Measurements from ENCODE around the gene DNAAF9.

The DNAAF9 gene

GRCh38 chr20:3405139-3405538, 2.3 kb downstream of the DNAAF9 start:
- CTCF ChIA-PET = no interaction called here
- no peak for DNase-seq
- Mint-ChIP-seq H3K27ac (no peak overlapping the region), H3K4me3 (no peak overlapping the region), H3K9me3 (no peaks in the 10 kb centered on the region), H3K4me1 (peaks cover 27% of the 10 kb centered on the region), H3K27me3 (peaks cover 32% of the 10 kb centered on the region), H3K36me3 (no peaks in the 10 kb centered on the region)

DNA sequence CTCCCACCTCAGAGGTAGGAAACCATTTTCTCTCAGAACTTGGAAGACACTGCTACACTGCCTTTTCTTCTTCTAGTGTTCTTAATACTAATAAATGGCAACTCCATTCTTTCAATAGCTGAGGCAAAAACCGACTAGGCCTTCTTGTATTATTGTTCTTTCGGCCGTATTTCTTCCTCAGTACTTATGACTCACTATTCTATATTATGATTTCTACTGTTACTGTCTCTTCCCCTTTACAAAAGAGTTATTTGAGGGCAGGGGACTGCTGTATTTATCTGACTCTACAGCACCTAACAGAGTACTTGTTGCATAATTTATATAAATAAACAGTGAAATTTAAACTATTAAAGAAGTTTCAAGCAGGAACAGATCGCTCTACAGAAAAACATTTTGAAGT, 3.1 kb downstream of the DNAAF9 start:
- Mint-ChIP-seq H3K4me1 (peaks cover 27% of the 10 kb centered on the region), H3K4me3 (no peak overlapping the region), H3K36me3 (no peaks in the 10 kb centered on the region), H3K27ac (no peak overlapping the region), H3K9me3 (no peaks in the 10 kb centered on the region), H3K27me3 (peaks cover 32% of the 10 kb centered on the region)
- DNase-seq = no peak
- CTCF ChIA-PET = interaction anchor here (0.6 kb wide), 1 partner anchor 57 kb away, joined by 3 read pairs; no protein-coding TSS in a partner anchor

DNA sequence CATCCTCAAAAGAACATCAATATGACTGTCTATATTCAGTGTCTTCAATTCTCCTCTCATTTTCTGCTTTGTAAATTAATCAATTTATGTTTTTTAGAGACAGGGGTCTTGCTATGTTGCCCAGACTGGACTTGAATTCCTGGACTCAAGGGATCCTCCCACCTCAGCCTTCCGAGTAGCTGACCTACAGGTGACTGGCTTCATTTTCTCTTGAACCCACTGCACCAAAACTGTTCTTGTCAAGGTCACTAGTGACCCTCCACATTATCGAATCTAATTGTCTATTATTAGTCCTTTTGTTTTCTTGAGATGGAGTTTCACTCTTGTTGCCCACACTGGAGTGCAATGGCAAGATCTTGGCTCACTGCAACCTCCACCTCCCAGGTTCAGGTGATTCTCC, 3.7 kb downstream of the DNAAF9 start:
- Mint-ChIP-seq H3K4me3 (no peak overlapping the region), H3K9me3 (no peaks in the 10 kb centered on the region), H3K4me1 (peaks cover 24% of the 10 kb centered on the region), H3K27ac (no peak overlapping the region), H3K27me3 (peaks cover 28% of the 10 kb centered on the region), H3K36me3 (no peaks in the 10 kb centered on the region)
- CTCF ChIA-PET = interaction anchor here (0.6 kb wide), 1 partner anchor 58 kb away, joined by 3 read pairs; no protein-coding TSS in a partner anchor
- no peak for DNase-seq

- CTCF ChIA-PET = no interaction called here
- H3K36me3 Mint-ChIP-seq = no peaks in the 10 kb centered on the region
- no peaks in the 10 kb centered on the region for H3K9me3 Mint-ChIP-seq
- no peak overlapping the region for H3K4me3 Mint-ChIP-seq
- peaks cover 20% of the 10 kb centered on the region for H3K27me3 Mint-ChIP-seq
- peaks cover 15% of the 10 kb centered on the region for H3K4me1 Mint-ChIP-seq
- no peak for DNase-seq
- H3K27ac Mint-ChIP-seq = no peak overlapping the region
Observed at GRCh38 chr20:3402453-3402852, 5.0 kb downstream of the DNAAF9 start.

GRCh38 chr20:3400260-3401155, 7.0 kb downstream of the DNAAF9 start:
- no peaks in the 10 kb centered on the region for H3K36me3 Mint-ChIP-seq
- H3K27ac Mint-ChIP-seq = no peak overlapping the region
- no peak for DNase-seq
- CTCF ChIA-PET = interaction anchor here (0.6 kb wide), 1 partner anchor 134 kb away, joined by 3 read pairs; no protein-coding TSS in a partner anchor
- peaks cover 8% of the 10 kb centered on the region for H3K27me3 Mint-ChIP-seq
- H3K9me3 Mint-ChIP-seq = no peaks in the 10 kb centered on the region
- peaks cover 3% of the 10 kb centered on the region for H3K4me1 Mint-ChIP-seq
- H3K4me3 Mint-ChIP-seq = no peak overlapping the region

DNA sequence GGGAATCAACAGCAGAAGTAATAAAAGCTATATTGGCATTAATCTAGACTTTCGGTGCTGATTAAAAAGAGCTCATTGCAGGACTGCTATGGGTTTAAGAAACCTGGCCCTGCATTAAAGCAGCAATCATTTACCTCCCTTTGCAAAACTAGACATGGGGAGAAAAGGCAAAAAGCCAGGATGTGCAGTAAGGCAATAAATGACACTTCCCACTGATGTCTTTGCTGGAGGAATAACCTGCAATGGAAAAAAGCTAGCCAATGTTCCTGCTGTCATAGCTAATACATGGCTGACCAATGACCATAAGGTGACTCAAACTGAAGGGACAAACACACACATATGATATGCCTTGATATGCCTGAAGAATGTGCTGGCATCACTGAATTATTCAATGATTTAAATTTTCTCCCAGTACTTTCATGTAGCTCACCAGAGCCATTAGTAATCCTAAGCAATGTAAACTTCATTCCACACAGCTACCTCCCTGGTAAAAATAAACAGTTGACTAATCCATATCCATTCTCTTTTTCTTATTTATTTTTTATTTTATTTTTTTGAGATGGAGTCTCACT, 8.7 kb downstream of the DNAAF9 start:
- H3K36me3 Mint-ChIP-seq = no peaks in the 10 kb centered on the region
- no peaks in the 10 kb centered on the region for H3K4me1 Mint-ChIP-seq
- no peaks in the 10 kb centered on the region for H3K27me3 Mint-ChIP-seq

GRCh38 chr20:3396492-3396891, 11.0 kb downstream of the DNAAF9 start:
- Mint-ChIP-seq H3K27ac (no peak overlapping the region), H3K36me3 (no peaks in the 10 kb centered on the region), H3K9me3 (no peaks in the 10 kb centered on the region), H3K27me3 (no peaks in the 10 kb centered on the region), H3K4me1 (no peaks in the 10 kb centered on the region), H3K4me3 (no peak overlapping the region)
- CTCF ChIA-PET = no interaction called here
- no peak for DNase-seq

More for the DNA sequence above, 8.7 kb downstream of the DNAAF9 start:
- H3K9me3 Mint-ChIP-seq = no peaks in the 10 kb centered on the region
- no peak overlapping the region for H3K27ac Mint-ChIP-seq
- no peak overlapping the region for H3K4me3 Mint-ChIP-seq
- no peak for DNase-seq
- CTCF ChIA-PET = no interaction called here

DNA sequence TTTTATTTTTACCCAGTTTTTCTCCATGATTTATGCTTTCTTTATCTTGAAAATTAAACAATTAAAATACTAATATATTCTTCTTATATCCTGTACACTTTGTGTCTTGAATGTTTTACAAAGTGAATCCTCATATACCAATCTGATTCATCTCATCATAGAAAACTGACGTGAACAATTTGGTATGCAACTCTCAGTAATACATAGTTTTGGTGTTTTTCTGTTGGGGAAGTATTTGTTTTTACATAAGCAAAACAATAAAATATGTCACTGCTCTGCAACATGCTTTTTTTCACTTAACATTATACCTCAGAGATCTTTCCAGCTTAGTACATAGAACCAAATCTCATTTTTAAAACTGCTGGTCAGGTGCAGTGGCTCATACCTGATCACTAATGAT, 14.7 kb downstream of the DNAAF9 start:
- no peaks in the 10 kb centered on the region for H3K9me3 Mint-ChIP-seq
- H3K27me3 Mint-ChIP-seq = peaks cover 14% of the 10 kb centered on the region
- H3K36me3 Mint-ChIP-seq = no peaks in the 10 kb centered on the region
- no peak overlapping the region for H3K4me3 Mint-ChIP-seq
- CTCF ChIA-PET = interaction anchor here (0.7 kb wide), 1 partner anchor 871 kb away, joined by 3 read pairs; no protein-coding TSS in a partner anchor
- H3K4me1 Mint-ChIP-seq = no peaks in the 10 kb centered on the region
- no peak for DNase-seq
- no peak overlapping the region for H3K27ac Mint-ChIP-seq

- no peak overlapping the region for H3K27ac Mint-ChIP-seq
- DNase-seq = no peak
- no peaks in the 10 kb centered on the region for H3K4me1 Mint-ChIP-seq
- H3K4me3 Mint-ChIP-seq = no peak overlapping the region
- H3K27me3 Mint-ChIP-seq = peaks cover 15% of the 10 kb centered on the region
- CTCF ChIA-PET = no interaction called here
- no peaks in the 10 kb centered on the region for H3K9me3 Mint-ChIP-seq
- no peaks in the 10 kb centered on the region for H3K36me3 Mint-ChIP-seq
Observed at GRCh38 chr20:3390759-3391425, 16.6 kb downstream of the DNAAF9 start.

DNA sequence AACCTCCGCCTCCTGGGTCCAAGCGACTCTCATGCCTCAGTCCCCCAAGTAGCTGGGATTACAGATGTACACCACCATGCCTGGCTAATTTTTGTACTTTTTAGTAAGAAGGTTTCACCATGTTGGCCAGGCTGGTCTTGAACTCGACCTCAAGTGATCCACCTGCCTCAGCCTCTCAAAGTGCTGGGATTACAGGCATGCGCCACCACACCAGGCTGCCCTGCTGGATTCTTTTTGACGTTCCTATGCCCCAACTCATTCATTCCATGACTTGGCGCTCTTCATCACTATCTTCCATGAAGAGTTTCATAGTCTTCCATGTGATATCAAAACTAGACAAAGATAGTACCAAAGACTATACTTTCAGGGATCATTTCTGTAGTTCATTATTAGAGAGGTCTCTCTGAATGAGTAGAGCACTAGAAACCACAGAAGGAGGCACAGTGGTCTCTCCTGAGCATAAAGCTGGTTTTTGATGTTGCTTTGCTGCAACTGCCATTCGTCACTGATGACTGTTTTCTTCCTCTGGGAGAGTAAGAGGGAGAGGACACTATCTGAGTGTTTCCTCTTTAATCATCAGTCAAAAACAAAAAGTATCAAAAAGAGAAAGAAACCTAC, 23.5 kb downstream of the DNAAF9 start:
- H3K27ac Mint-ChIP-seq = no peak overlapping the region
- peaks cover 6% of the 10 kb centered on the region for H3K4me1 Mint-ChIP-seq
- H3K4me3 Mint-ChIP-seq = no peak overlapping the region
- H3K27me3 Mint-ChIP-seq = peaks cover 4% of the 10 kb centered on the region
- CTCF ChIA-PET = no interaction called here
- H3K9me3 Mint-ChIP-seq = no peaks in the 10 kb centered on the region
- no peak for DNase-seq
- H3K36me3 Mint-ChIP-seq = no peaks in the 10 kb centered on the region

- H3K4me1 Mint-ChIP-seq = peaks cover 10% of the 10 kb centered on the region
- DNase-seq = no peak
- no peak overlapping the region for H3K4me3 Mint-ChIP-seq
- H3K27ac Mint-ChIP-seq = no peak overlapping the region
- CTCF ChIA-PET = no interaction called here
- no peaks in the 10 kb centered on the region for H3K36me3 Mint-ChIP-seq
- peaks cover 2% of the 10 kb centered on the region for H3K27me3 Mint-ChIP-seq
- H3K9me3 Mint-ChIP-seq = no peaks in the 10 kb centered on the region
Observed at GRCh38 chr20:3382836-3383235, 24.6 kb downstream of the DNAAF9 start.

DNA sequence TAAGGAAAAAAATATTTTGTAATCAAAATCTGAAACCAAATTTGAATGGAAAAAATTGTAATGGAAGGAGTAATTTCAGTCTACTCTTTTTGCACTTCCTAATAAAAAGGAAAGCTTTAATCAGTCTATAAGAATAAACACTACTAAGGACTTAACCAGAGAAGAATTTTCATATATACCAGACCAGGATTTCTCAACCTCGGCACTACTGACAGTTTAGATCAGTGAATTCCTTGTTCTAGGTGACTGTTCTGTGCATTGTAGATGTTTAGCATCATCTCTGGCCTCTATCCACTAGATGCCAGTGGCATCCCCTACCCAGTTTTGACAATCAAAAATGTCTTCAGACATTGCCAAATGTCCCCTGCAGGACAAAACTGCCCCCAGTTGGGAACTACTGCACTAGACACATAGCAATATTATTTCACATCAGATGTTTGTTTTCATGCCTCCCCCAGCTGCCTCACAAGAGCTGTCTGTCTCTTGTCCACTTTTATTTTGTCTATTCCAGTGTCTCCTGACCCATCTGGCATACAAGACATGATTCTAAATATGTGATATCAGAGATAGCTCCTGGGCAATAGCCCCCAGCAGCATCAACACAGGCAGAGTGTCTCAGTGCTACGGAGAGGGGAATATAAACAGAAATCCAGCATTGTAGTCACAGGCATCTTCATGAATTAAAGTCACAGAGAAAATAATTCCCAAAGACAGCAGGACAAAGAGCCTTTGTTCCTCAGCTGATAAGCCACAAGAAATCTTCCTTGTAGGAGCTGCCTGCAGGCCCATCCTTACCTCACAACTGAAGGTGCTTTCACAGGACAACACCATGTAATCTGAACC, 27.0 kb downstream of the DNAAF9 start:
- H3K36me3 Mint-ChIP-seq = no peaks in the 10 kb centered on the region
- peaks cover 10% of the 10 kb centered on the region for H3K4me1 Mint-ChIP-seq
- no peak for DNase-seq
- no peaks in the 10 kb centered on the region for H3K27me3 Mint-ChIP-seq
- no peak overlapping the region for H3K4me3 Mint-ChIP-seq
- H3K9me3 Mint-ChIP-seq = no peaks in the 10 kb centered on the region
- no peak overlapping the region for H3K27ac Mint-ChIP-seq
- CTCF ChIA-PET = interaction anchor here (0.6 to 0.9 kb wide), 2 partner anchors 8 to 110 kb away, joined by 3 read pairs; no protein-coding TSS in a partner anchor

DNA sequence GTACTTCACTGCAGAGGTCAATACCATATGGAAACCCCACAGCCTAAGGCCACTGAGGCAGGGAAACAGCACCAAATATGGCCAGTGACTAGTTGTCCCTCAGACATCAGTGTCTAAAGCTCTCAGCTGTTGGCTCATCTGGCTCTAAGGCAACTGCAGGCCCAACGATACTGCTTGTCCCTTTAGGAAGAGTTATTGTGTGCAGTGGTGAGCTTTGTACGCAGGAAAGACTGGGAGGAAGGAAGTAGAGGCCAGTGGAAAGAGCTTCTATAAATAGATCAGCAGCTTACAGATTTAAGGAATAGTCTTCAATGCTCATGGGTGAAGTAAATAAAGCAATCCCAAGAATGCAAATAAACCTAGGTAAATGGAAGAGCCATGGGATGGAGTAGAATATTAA, 29.3 kb downstream of the DNAAF9 start:
- Mint-ChIP-seq H3K27me3 (no peaks in the 10 kb centered on the region), H3K27ac (no peak overlapping the region), H3K36me3 (no peaks in the 10 kb centered on the region), H3K4me1 (peaks cover 4% of the 10 kb centered on the region), H3K9me3 (no peaks in the 10 kb centered on the region), H3K4me3 (no peak overlapping the region)
- CTCF ChIA-PET = no interaction called here
- DNase-seq = no peak

Measured in activated naive CD4-positive, alpha-beta T cell treated with anti-CD3 and anti-CD28 coated beads, Interleukin-2, amount 10 ng/mL, durations not matched to agents 7 days and 5 days (primary cell).